DND-41 (cell line): Measurements from ENCODE around the gene STN1.

Source experiments
- EZH2 ChIP-seq: IDR thresholded peaks from 3 replicates; pipeline ENCODE4 v1.6.1; 2012; ENCODE audit warnings: borderline replicate concordance, low read depth, mild to moderate bottlenecking, moderate library complexity, low read length, inconsistent platforms; ENCODE audit not compliant: severe bottlenecking
- TF ChIP-seq, protein P1 (sequence below): IDR thresholded peaks from 2 replicates; pipeline ENCODE4 v1.5.1; 2012; ENCODE audit warnings: borderline replicate concordance, low read length, moderate library complexity, mild to moderate bottlenecking; ENCODE audit not compliant: poor library complexity, severe bottlenecking; ENCODE audit errors: extremely low read depth

GRCh38 chr10:103879409-103879808 is 38.6 kb downstream of the STN1 start:
- TF ChIP-seq, protein P1, sequence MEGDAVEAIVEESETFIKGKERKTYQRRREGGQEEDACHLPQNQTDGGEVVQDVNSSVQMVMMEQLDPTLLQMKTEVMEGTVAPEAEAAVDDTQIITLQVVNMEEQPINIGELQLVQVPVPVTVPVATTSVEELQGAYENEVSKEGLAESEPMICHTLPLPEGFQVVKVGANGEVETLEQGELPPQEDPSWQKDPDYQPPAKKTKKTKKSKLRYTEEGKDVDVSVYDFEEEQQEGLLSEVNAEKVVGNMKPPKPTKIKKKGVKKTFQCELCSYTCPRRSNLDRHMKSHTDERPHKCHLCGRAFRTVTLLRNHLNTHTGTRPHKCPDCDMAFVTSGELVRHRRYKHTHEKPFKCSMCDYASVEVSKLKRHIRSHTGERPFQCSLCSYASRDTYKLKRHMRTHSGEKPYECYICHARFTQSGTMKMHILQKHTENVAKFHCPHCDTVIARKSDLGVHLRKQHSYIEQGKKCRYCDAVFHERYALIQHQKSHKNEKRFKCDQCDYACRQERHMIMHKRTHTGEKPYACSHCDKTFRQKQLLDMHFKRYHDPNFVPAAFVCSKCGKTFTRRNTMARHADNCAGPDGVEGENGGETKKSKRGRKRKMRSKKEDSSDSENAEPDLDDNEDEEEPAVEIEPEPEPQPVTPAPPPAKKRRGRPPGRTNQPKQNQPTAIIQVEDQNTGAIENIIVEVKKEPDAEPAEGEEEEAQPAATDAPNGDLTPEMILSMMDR = no peak
- TF ChIP-seq EZH2 = no peak
